H9 (cell line): ENCODE measurements around the gene RPS6KA1. TPM values are rescaled to one million over a fixed set of nuclear protein-coding genes. Genes with fewer than 3 reads are reported as not detected.

Experiments used
- DNase-seq: peaks from one replicate; pipeline ENCODE4 v3.0.0-alpha.2; 2017
- H2AFZ ChIP-seq: one replicate; pipeline ENCODE4 v1.6.1; 2013; ENCODE audit warnings: mild to moderate bottlenecking, low read length, control low read depth, moderate library complexity
- H2AK5ac ChIP-seq: 2 replicates; pipeline ENCODE4 v1.6.1; 2013; ENCODE audit warnings: low read length, control low read depth, mixed read lengths; ENCODE audit not compliant: insufficient read length
- H2BK120ac ChIP-seq: one replicate; pipeline ENCODE4 v1.6.1; 2013; ENCODE audit warnings: low read depth, mild to moderate bottlenecking, low read length, control low read depth, inconsistent platforms; ENCODE audit not compliant: poor library complexity, severe bottlenecking
- H2BK12ac ChIP-seq: 2 replicates; pipeline ENCODE4 v1.6.1; 2013; ENCODE audit warnings: low read length, control low read depth, mixed read lengths, low read depth; ENCODE audit not compliant: insufficient read length
- H2BK15ac ChIP-seq: 2 replicates; pipeline ENCODE4 v1.6.1; 2013; ENCODE audit warnings: low read depth, low read length, control low read depth
- H2BK20ac ChIP-seq: one replicate; pipeline ENCODE4 v1.6.1; 2013; ENCODE audit warnings: low read depth, mild to moderate bottlenecking, low read length, control low read depth, inconsistent platforms; ENCODE audit not compliant: poor library complexity, severe bottlenecking
- H2BK5ac ChIP-seq: 2 replicates; pipeline ENCODE4 v1.6.1; 2013; ENCODE audit warnings: low read length, control low read depth, mixed read lengths; ENCODE audit not compliant: insufficient read length
- H3K14ac ChIP-seq: 2 replicates; pipeline ENCODE4 v1.6.1; 2013; ENCODE audit warnings: low read length, control low read depth; ENCODE audit not compliant: insufficient read depth
- H3K18ac ChIP-seq: 2 replicates; pipeline ENCODE4 v1.6.1; 2013; ENCODE audit warnings: low read depth, mild to moderate bottlenecking, mixed read lengths, low read length, control low read depth; ENCODE audit not compliant: insufficient read length
- H3K23ac ChIP-seq: 2 replicates; pipeline ENCODE4 v1.6.1; 2013; ENCODE audit warnings: low read length, control low read depth, mixed read lengths, low read depth; ENCODE audit not compliant: insufficient read length
- H3K23me2 ChIP-seq: 2 replicates; pipeline ENCODE4 v1.6.1; 2013; ENCODE audit warnings: low read depth, mild to moderate bottlenecking, mixed read lengths, low read length, control low read depth; ENCODE audit not compliant: insufficient read length, poor library complexity, severe bottlenecking
- H3K27ac ChIP-seq: 2 replicates; pipeline ENCODE4 v1.5.1; 2013; ENCODE audit warnings: low read length, control low read depth, mixed read lengths, low read depth; ENCODE audit not compliant: insufficient read length
- H3K27me3 ChIP-seq: 2 replicates; pipeline ENCODE4 v1.6.1; 2013; ENCODE audit warnings: low read length, control low read depth, inconsistent platforms; ENCODE audit not compliant: insufficient read depth
- H3K4ac ChIP-seq: 2 replicates; pipeline ENCODE4 v1.6.1; 2013; ENCODE audit warnings: low read depth, mild to moderate bottlenecking, control low read depth, inconsistent platforms, low read length, moderate library complexity
- H3K4me1 ChIP-seq: 2 replicates; pipeline ENCODE4 v1.6.1; 2013; ENCODE audit warnings: low read length, control low read depth, inconsistent platforms; ENCODE audit not compliant: insufficient read depth
- H3K4me2 ChIP-seq: 2 replicates; pipeline ENCODE4 v1.6.1; 2013; ENCODE audit warnings: low read length, control low read depth, mixed read lengths; ENCODE audit not compliant: insufficient read length, insufficient read depth
- H3K56ac ChIP-seq: 2 replicates; pipeline ENCODE4 v1.6.1; 2013; ENCODE audit warnings: low read depth, mild to moderate bottlenecking, mixed read lengths, low read length, control low read depth; ENCODE audit not compliant: insufficient read length
- H3K79me1 ChIP-seq: 2 replicates; pipeline ENCODE4 v1.6.1; 2013; ENCODE audit warnings: low read depth, mild to moderate bottlenecking, moderate library complexity, low read length, control low read depth, inconsistent platforms; ENCODE audit not compliant: insufficient read depth, poor library complexity, severe bottlenecking
- H3K79me2 ChIP-seq: 2 replicates; pipeline ENCODE4 v1.6.1; 2013; ENCODE audit warnings: low read length, control low read depth, inconsistent platforms; ENCODE audit not compliant: insufficient read depth
- H3K9ac ChIP-seq: 2 replicates; pipeline ENCODE4 v1.6.1; 2013; ENCODE audit warnings: low read length, control low read depth, mixed read lengths; ENCODE audit not compliant: insufficient read length; ENCODE audit errors: extremely low read depth
- H3K9me3 ChIP-seq: one replicate; pipeline ENCODE4 v1.6.1; 2013; ENCODE audit warnings: low read depth, low read length, inconsistent platforms; ENCODE audit not compliant: control insufficient read depth
- H3T11ph ChIP-seq: one replicate; pipeline ENCODE4 v1.6.1; 2013; ENCODE audit warnings: mild to moderate bottlenecking, low read length, control low read depth, inconsistent platforms
- H4K20me1 ChIP-seq: one replicate; pipeline ENCODE4 v1.6.1; 2013; ENCODE audit not compliant: control insufficient read depth, insufficient read length, insufficient read depth
- H4K5ac ChIP-seq: 2 replicates; pipeline ENCODE4 v1.6.1; 2013; ENCODE audit warnings: low read depth, mild to moderate bottlenecking, mixed read lengths, low read length, control low read depth; ENCODE audit not compliant: insufficient read length
- H4K8ac ChIP-seq: replicated peaks from 2 replicates; pipeline ENCODE4 v1.6.1; 2013; ENCODE audit warnings: low read length, control low read depth, mixed read lengths, low read depth; ENCODE audit not compliant: insufficient read length
- H4K91ac ChIP-seq: 2 replicates; pipeline ENCODE4 v1.6.1; 2013; ENCODE audit warnings: low read depth, mild to moderate bottlenecking, moderate library complexity, mixed read lengths, low read length, control low read depth; ENCODE audit not compliant: insufficient read length
- H3K27ac Mint-ChIP-seq, 3 experiments: 2 replicates in 2 of 3; 3 replicates in 1 of 3; pipeline ENCODE4 v1.8.0; 2020 to 2021; ENCODE audit warnings: mixed read lengths in 3 of 3, mild to moderate bottlenecking in 1 of 3, moderate library complexity in 1 of 3
- H3K27me3 Mint-ChIP-seq: 2 replicates; pipeline ENCODE4 v1.8.0; 2021; ENCODE audit warnings: low read depth, mild to moderate bottlenecking, moderate library complexity, mixed read lengths
- H3K36me3 Mint-ChIP-seq, 3 experiments: 2 replicates in 2 of 3; 3 replicates in 1 of 3; pipeline ENCODE4 v1.8.0; 2020 to 2021; ENCODE audit warnings: low read depth in 3 of 3, mixed read lengths in 3 of 3; ENCODE audit not compliant: insufficient read depth in 1 of 3
- H3K4me1 Mint-ChIP-seq, 2 experiments: 2 replicates each; pipeline ENCODE4 v1.8.0; 2020; ENCODE audit warnings: mixed read lengths in 2 of 2
- H3K4me3 Mint-ChIP-seq, 2 experiments: 2 replicates in 1 of 2; 3 replicates in 1 of 2; pipeline ENCODE4 v1.8.0; 2020 to 2021; ENCODE audit warnings: mild to moderate bottlenecking in 2 of 2, mixed read lengths in 2 of 2, moderate library complexity in 1 of 2
- H3K9me3 Mint-ChIP-seq, 2 experiments: 2 replicates in 1 of 2; 3 replicates in 1 of 2; pipeline ENCODE4 v1.8.0; 2020; ENCODE audit warnings: mild to moderate bottlenecking in 2 of 2, mixed read lengths in 2 of 2, moderate library complexity in 1 of 2
- CTCF ChIP-seq: fragments of 200-600 bp; sonication (generic); conservative IDR thresholded peaks from 3 replicates; pipeline ENCODE4 v1.8.0; 2021; ENCODE audit warnings: antibody characterized with exemption, mild to moderate bottlenecking
- WGBS: extraction: QIAGEN DNeasy Blood & Tissue Kit; methylation state at CpG from one replicate; pipeline ENCODE4 v1.1.7; 2013; ENCODE audit warnings: missing lambda C conversion rate, low lambda C conversion rate, mixed read lengths; ENCODE audit not compliant: insufficient read length; ENCODE audit errors: extremely low coverage; 5-methylcytosine and 5-hydroxymethylcytosine counted together
- total RNA-seq: library from RNA; stranded (reverse); gene quantifications from 2 replicates; pipeline ENCODE4 v1.2.1, GENCODE V29; 2021

RPS6KA1 gene
- total RNA-seq, 1 experiment from 2014 or later: 45.3 TPM

GRCh38 chr1:26585471-26585870 is 55.9 kb downstream of the RPS6KA1 start:
- no peaks in the 10 kb centered on the region for H3K79me2 ChIP-seq
- H3T11ph ChIP-seq: no peak overlapping the region
- H3K4me2 ChIP-seq: no peak overlapping the region
- no CpG with 5 or more reads among the region's 6 CpGs for WGBS
- H2AK5ac ChIP-seq: no peak overlapping the region
- H2BK5ac ChIP-seq: no peak overlapping the region
- Mint-ChIP-seq H3K9me3 (peaks cover 12 to 15% of the 10 kb centered on the region in 2 experiments), H3K27me3 (no peaks in the 10 kb centered on the region), H3K4me1 (no peaks in the 10 kb centered on the region), H3K36me3 (peaks cover 1 to 4% (median 3%) of the 10 kb centered on the region in 3 experiments; a peak in 3 of 7 replicates), H3K4me3 (no peak overlapping the region), H3K27ac (no peak overlapping the region)
- H2BK15ac ChIP-seq: no peak overlapping the region
- no peak overlapping the region for H3K27ac ChIP-seq
- H2AFZ ChIP-seq: no peak overlapping the region
- no peak overlapping the region for H3K9ac ChIP-seq
- no peaks in the 10 kb centered on the region for H3K79me1 ChIP-seq
- no peak for DNase-seq
- H3K27me3 ChIP-seq: no peaks in the 10 kb centered on the region
- no peak overlapping the region for H2BK12ac ChIP-seq
- no peaks in the 10 kb centered on the region for H3K23me2 ChIP-seq
- H3K18ac ChIP-seq: no peak overlapping the region
- no peak overlapping the region for H3K23ac ChIP-seq
- no peak for TF ChIP-seq CTCF
- no peaks in the 10 kb centered on the region for H3K4me1 ChIP-seq
- no peaks in the 10 kb centered on the region for H3K9me3 ChIP-seq
- H4K8ac ChIP-seq: no peak overlapping the region
- H2BK20ac ChIP-seq: no peak overlapping the region
- no peak overlapping the region for H2BK120ac ChIP-seq
- H3K14ac ChIP-seq: no peak overlapping the region
- H3K56ac ChIP-seq: no peak overlapping the region
- no peaks in the 10 kb centered on the region for H4K20me1 ChIP-seq
- H4K91ac ChIP-seq: no peak overlapping the region
- no peak overlapping the region for H4K5ac ChIP-seq
- H3K4ac ChIP-seq: no peak overlapping the region
